IMR-90 (cell line): ENCODE results near the gene CD44. TPM values are rescaled to one million over a fixed set of nuclear protein-coding genes. Genes with fewer than 3 reads are reported as not detected.

ENCODE experiments used
- ATAC-seq: fragments of 200-7000 bp; cut with Tn5 transposase; 2 replicates; pipeline ENCODE4 v1.9.1; 2020; ENCODE audit warnings: low read depth, mild to moderate bottlenecking, moderate library complexity
- BruUV-seq: library from RNA; stranded (reverse); fragments of 400-500 nt; replicated peaks from 2 replicates; lab custom pipeline; 2021; lab: Mats Ljungman, UMichigan
- CTCF ChIA-PET: fragments of 300-600 bp; formaldehyde crosslinking; extraction: SDS; loops from one replicate; lab custom pipeline; 2021; ENCODE audit warnings: antibody characterized with exemption; lab: Yijun Ruan, JAX
- POLR2A ChIA-PET: fragments of 300-600 bp; sonication (Branson Sonifier 250); formaldehyde crosslinking; loops from one replicate; lab custom pipeline; 2022; ENCODE audit warnings: antibody characterized with exemption; ENCODE audit not compliant: unreplicated experiment; lab: Charles Lee
- DNase-seq: peaks from one replicate; pipeline ENCODE4 v3.0.0; 2013
- H2AFZ ChIP-seq: replicated peaks from 2 replicates; pipeline ENCODE3; 2013; ENCODE audit warnings: low read length, mild to moderate bottlenecking; ENCODE audit not compliant: poor library complexity
- H2AK5ac ChIP-seq: 2 replicates; pipeline ENCODE4 v1.6.1; 2013; ENCODE audit warnings: low read depth, low read length, inconsistent platforms
- H2AK9ac ChIP-seq: replicated peaks from 2 replicates; pipeline ENCODE3; 2013; ENCODE audit warnings: mild to moderate bottlenecking, low read depth, low read length, moderate library complexity; ENCODE audit not compliant: poor library complexity
- H2BK120ac ChIP-seq: 2 replicates; pipeline ENCODE4 v1.6.1; 2013; ENCODE audit warnings: low read depth, low read length, inconsistent platforms
- H2BK15ac ChIP-seq: 3 replicates; pipeline ENCODE4 v1.6.1; 2013; ENCODE audit warnings: low read depth, low read length, inconsistent platforms
- H2BK20ac ChIP-seq: 2 replicates; pipeline ENCODE4 v1.6.1; 2013; ENCODE audit warnings: low read depth, mild to moderate bottlenecking, inconsistent platforms, low read length, moderate library complexity
- H2BK5ac ChIP-seq: 2 replicates; pipeline ENCODE4 v1.6.1; 2013; ENCODE audit warnings: mild to moderate bottlenecking, low read depth, low read length, inconsistent platforms; ENCODE audit not compliant: poor library complexity, severe bottlenecking
- H3K14ac ChIP-seq: replicated peaks from 2 replicates; pipeline ENCODE4 v1.6.1; 2013; ENCODE audit warnings: low read depth, low read length, inconsistent platforms
- H3K18ac ChIP-seq: 2 replicates; pipeline ENCODE4 v1.6.1; 2013; ENCODE audit warnings: low read depth, low read length, control low read depth
- H3K23ac ChIP-seq: 2 replicates; pipeline ENCODE4 v1.6.1; 2013; ENCODE audit warnings: low read depth, low read length, inconsistent platforms
- H3K27ac ChIP-seq: 2 replicates; pipeline ENCODE4 v1.5.1; 2013; ENCODE audit warnings: mild to moderate bottlenecking, control low read depth, low read length; ENCODE audit not compliant: insufficient read depth
- H3K27me3 ChIP-seq: 2 replicates; pipeline ENCODE4 v1.6.1; 2013; ENCODE audit warnings: low read length; ENCODE audit not compliant: control insufficient read depth, insufficient read depth
- H3K36me3 ChIP-seq: 2 replicates; pipeline ENCODE4 v1.6.1; 2013; ENCODE audit warnings: low read length, mixed read lengths; ENCODE audit not compliant: control insufficient read depth, insufficient read depth
- H3K4ac ChIP-seq: 2 replicates; pipeline ENCODE4 v1.6.1; 2013; ENCODE audit warnings: low read depth, low read length, inconsistent platforms
- H3K4me1 ChIP-seq: 2 replicates; pipeline ENCODE4 v1.6.1; 2013; ENCODE audit warnings: low read length, mixed read lengths; ENCODE audit not compliant: control insufficient read depth, insufficient read depth
- H3K4me2 ChIP-seq: 2 replicates; pipeline ENCODE4 v1.6.1; 2013; ENCODE audit warnings: low read depth, mild to moderate bottlenecking, control low read depth, low read length, moderate library complexity
- H3K4me3 ChIP-seq: 2 replicates; pipeline ENCODE4 v1.5.1; 2013; ENCODE audit warnings: low read depth, mild to moderate bottlenecking, control low read depth, low read length, moderate library complexity; ENCODE audit not compliant: insufficient read depth
- H3K56ac ChIP-seq: 2 replicates; pipeline ENCODE4 v1.6.1; 2013; ENCODE audit warnings: low read length, inconsistent platforms; ENCODE audit not compliant: insufficient read depth; ENCODE audit errors: extremely low read depth
- H3K79me1 ChIP-seq, 2 experiments: 2 replicates each; pipeline ENCODE4 v1.6.1; 2013; ENCODE audit warnings: low read length in 2 of 2, inconsistent platforms in 1 of 2, low read depth in 1 of 2
- H3K9ac ChIP-seq: 2 replicates; pipeline ENCODE4 v1.6.1; 2013; ENCODE audit warnings: low read depth, low read length, control low read depth
- H3K9me1 ChIP-seq: 2 replicates; pipeline ENCODE4 v1.6.1; 2013; ENCODE audit warnings: low read length, inconsistent platforms; ENCODE audit not compliant: insufficient read depth
- H3K9me3 ChIP-seq: 2 replicates; pipeline ENCODE4 v1.6.1; 2013; ENCODE audit warnings: low read length; ENCODE audit not compliant: control insufficient read depth, insufficient read depth
- H4K20me1 ChIP-seq: 2 replicates; pipeline ENCODE4 v1.6.1; 2013; ENCODE audit warnings: low read length, inconsistent platforms; ENCODE audit not compliant: insufficient read depth
- H4K5ac ChIP-seq: 2 replicates; pipeline ENCODE4 v1.6.1; 2013; ENCODE audit warnings: mild to moderate bottlenecking, low read depth, low read length, control low read depth
- H4K8ac ChIP-seq, 2 experiments: 2 replicates each; pipeline ENCODE4 v1.6.1; 2013; ENCODE audit warnings: low read depth in 2 of 2, low read length in 2 of 2, control low read depth in 1 of 2, inconsistent platforms in 1 of 2
- H4K91ac ChIP-seq: 2 replicates; pipeline ENCODE4 v1.6.1; 2013; ENCODE audit warnings: low read depth, low read length, inconsistent platforms; ENCODE audit not compliant: insufficient read depth
- BHLHE40 ChIP-seq: fragments of 150-350 bp; IDR thresholded peaks from 2 replicates; pipeline ENCODE4 v1.6.1; 2016; ENCODE audit warnings: mild to moderate bottlenecking, low read depth, low read length
- CEBPB ChIP-seq: IDR thresholded peaks from 2 replicates; pipeline ENCODE4 v1.6.1; 2012; ENCODE audit warnings: low read depth, low read length, improper control_type of control experiment
- CHD1 ChIP-seq: IDR thresholded peaks from 2 replicates; pipeline ENCODE4 v1.6.1; 2012; ENCODE audit warnings: low read depth, low read length, improper control_type of control experiment
- ELK1 ChIP-seq: fragments of 150-350 bp; IDR thresholded peaks from 2 replicates; pipeline ENCODE4 v1.6.1; 2016; ENCODE audit warnings: low read depth, mild to moderate bottlenecking, low read length, moderate library complexity, borderline replicate concordance
- FOS ChIP-seq: fragments of 150-350 bp; IDR thresholded peaks from 2 replicates; pipeline ENCODE4 v1.6.1; 2016; ENCODE audit warnings: low read depth, low read length
- MAFK ChIP-seq: IDR thresholded peaks from 2 replicates; pipeline ENCODE4 v1.6.1; 2012; ENCODE audit warnings: low read depth, low read length, improper control_type of control experiment
- MAZ ChIP-seq: IDR thresholded peaks from 2 replicates; pipeline ENCODE4 v1.6.1; 2012; ENCODE audit warnings: low read depth, mild to moderate bottlenecking, low read length, improper control_type of control experiment, moderate library complexity, borderline replicate concordance
- MXI1 ChIP-seq: IDR thresholded peaks from 2 replicates; pipeline ENCODE4 v1.6.1; 2012; ENCODE audit warnings: low read depth, mild to moderate bottlenecking, low read length, moderate library complexity, borderline replicate concordance
- NFE2L2 ChIP-seq: fragments of 150-350 bp; IDR thresholded peaks from 2 replicates; pipeline ENCODE4 v1.6.1; 2016; ENCODE audit warnings: low read depth, mild to moderate bottlenecking, low read length
- POLR2A ChIP-seq: IDR thresholded peaks from 2 replicates; pipeline ENCODE4 v1.6.1; 2012; ENCODE audit warnings: mild to moderate bottlenecking, low read depth, low read length
- RAD21 ChIP-seq: IDR thresholded peaks from 2 replicates; pipeline ENCODE4 v1.6.1; 2012; ENCODE audit warnings: low read length, improper control_type of control experiment
- RCOR1 ChIP-seq: IDR thresholded peaks from 2 replicates; pipeline ENCODE4 v1.6.1; 2012; ENCODE audit warnings: mild to moderate bottlenecking, low read length, improper control_type of control experiment; ENCODE audit not compliant: insufficient replicate concordance
- RFX5 ChIP-seq: IDR thresholded peaks from 2 replicates; pipeline ENCODE4 v1.8.0; 2012; ENCODE audit warnings: low read depth, mild to moderate bottlenecking, low read length, moderate library complexity
- SMC3 ChIP-seq: fragments of 150-350 bp; IDR thresholded peaks from 2 replicates; pipeline ENCODE4 v1.6.1; 2016; ENCODE audit warnings: low read depth, mild to moderate bottlenecking, antibody characterized with exemption, low read length, moderate library complexity
- WGBS, 2 experiments: methylation state at CpG; one replicate each; pipeline versions ENCODE4 v1.1.5 to v1.1.7; 2013; ENCODE audit warnings: missing lambda C conversion rate in 2 of 2; ENCODE audit not compliant: insufficient read length in 1 of 2; ENCODE audit errors: extremely low coverage in 2 of 2; 5-methylcytosine and 5-hydroxymethylcytosine counted together
- dilution Hi-C: fragments of 300-500 bp; cut with HindIII; formaldehyde crosslinking; loops from one replicate; pipeline ENCODE4 v1.14.3; 2018; ENCODE audit warnings: low sequenced_read_pairs; ENCODE audit not compliant: unreplicated experiment
- in situ Hi-C: fragments of 300-500 bp; cut with MboI; formaldehyde crosslinking; loops from 3 replicates; pipeline ENCODE4 v1.14.3; 2019; ENCODE audit warnings: low sequenced_read_pairs, inconsistent platforms, mixed read lengths
- intact Hi-C: fragments of 100-400 bp; cut with micrococcal nuclease; formaldehyde crosslinking; loops from 2 replicates; pipeline ENCODE4 v1.10.0; 2022
- polyA plus RNA-seq, 3 experiments: library from polyadenylated mRNA; depleted of rRNA; stranded (reverse); fragments of >200 nt; gene quantifications; 2 replicates each; pipeline ENCODE4 v1.2.3, GENCODE V29; 2012; ENCODE audit warnings: low replicate concordance in 1 of 3
- total RNA-seq: library from RNA; depleted of rRNA; stranded (reverse); fragments of >200 nt; gene quantifications from 2 replicates; pipeline ENCODE4 v1.2.3, GENCODE V29; 2012
- TF ChIP-seq, protein P1 (sequence below): conservative IDR thresholded peaks from 2 replicates; pipeline ENCODE4 v1.5.1; 2012; ENCODE audit warnings: mild to moderate bottlenecking, low read depth, low read length, improper control_type of control experiment

CD44 gene
- total and polyA plus RNA-seq, 2 of the 4 experiments (the other 2 are of a cell fraction): 357 to 947 TPM

DNA sequence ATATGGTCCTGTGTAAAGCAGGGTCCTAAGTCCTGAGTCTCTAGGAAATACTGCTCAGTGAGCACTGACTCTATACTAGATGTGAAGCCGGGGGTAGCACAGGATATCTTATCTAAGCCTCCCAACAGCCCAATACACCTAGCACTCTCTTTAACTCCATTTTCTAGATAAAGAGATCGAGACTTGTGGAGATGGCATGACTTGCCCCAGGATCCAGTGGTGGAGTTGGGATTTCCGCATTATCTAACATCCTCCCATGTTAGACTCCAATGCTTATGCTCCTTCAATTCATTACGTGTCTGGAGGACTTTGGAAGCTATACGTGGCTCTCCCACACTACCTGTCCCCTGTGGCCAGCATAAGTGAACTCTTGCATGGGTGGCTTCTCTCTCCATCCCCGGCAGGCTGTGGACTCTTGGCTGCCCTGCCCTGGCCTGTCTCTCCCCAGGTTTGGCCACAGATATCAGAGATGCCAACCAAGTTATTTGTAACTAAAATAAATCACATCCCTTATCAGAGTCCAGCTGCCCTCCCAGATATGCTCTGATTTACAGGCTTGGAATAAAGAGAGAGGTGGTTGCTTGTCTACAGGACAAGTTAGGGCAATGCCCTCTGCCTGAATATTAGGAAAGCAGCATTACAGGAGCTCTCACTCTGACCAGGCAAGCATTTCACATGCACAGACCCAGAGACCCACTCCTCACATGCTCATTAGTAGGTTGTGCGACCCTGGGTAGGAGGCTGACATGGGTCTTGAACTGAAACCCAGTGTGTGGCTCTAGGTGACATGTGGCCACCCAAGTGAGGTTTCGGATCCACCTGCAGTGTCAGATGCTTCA lies 4.5 kb downstream of the CD44 start:
- CTCF ChIA-PET: no interaction called here
- dilution Hi-C loops: no loop called here
- peak overlapping the region; percentile 96 for H4K91ac ChIP-seq

More for the DNA sequence above, 4.5 kb downstream of the CD44 start:
- H3K79me1 ChIP-seq: peaks cover 3 to 57% of the 10 kb centered on the region in 2 experiments; a peak in 3 of 4 replicates
- H2BK120ac ChIP-seq: peak overlapping the region; percentile 95
- intact Hi-C loops: loop anchor here (2.0 to 10.0 kb wide), 5 partner anchors 47 to 559 kb away; no protein-coding TSS in a partner anchor
- peak overlapping the region; percentile 76 for H3K18ac ChIP-seq
- in situ Hi-C loops: loop anchor here (5.0 kb wide), 1 partner anchor 146 kb away; no protein-coding TSS in a partner anchor
- peak overlapping the region; percentile 88 for H2AK5ac ChIP-seq
- 92% methylated on average over 3 of the region's 8 CpGs; no CpG with 5 or more reads in 1 of the 2 experiments for WGBS, 2 experiments
- no TSS peak for BruUV-seq
- H3K4me2 ChIP-seq: peak overlapping the region; percentile 96
- peak overlapping the region; percentile 64 for H3K9ac ChIP-seq
- H3K27ac ChIP-seq: peak overlapping the region; percentile 86
- DNase-seq (no peak), ATAC-seq (no peak)
- no peaks in the 10 kb centered on the region for H3K27me3 ChIP-seq
- H3K4me1 ChIP-seq: peaks cover 34% of the 10 kb centered on the region
- peak overlapping the region; percentile 2 for H2AK9ac ChIP-seq
- peak overlapping the region; percentile 94 for H3K14ac ChIP-seq
- peak overlapping the region; percentile 64 for H3K56ac ChIP-seq
- peak overlapping the region; percentile 98 for H3K23ac ChIP-seq
- no peaks in the 10 kb centered on the region for H3K9me3 ChIP-seq
- H2BK5ac ChIP-seq: peak overlapping the region; percentile 96
- H2BK20ac ChIP-seq: peak overlapping the region; percentile 53
- no peak overlapping the region for H2AFZ ChIP-seq
- no peak for TF ChIP-seq FOS
- no peak for TF ChIP-seq CEBPB
- TF ChIP-seq MAFK: no peak
- no peak for TF ChIP-seq POLR2A
- no peak for TF ChIP-seq NFE2L2
- TF ChIP-seq MAZ: no peak
- no peak for TF ChIP-seq RAD21
- no peak for TF ChIP-seq SMC3
- no peak for TF ChIP-seq MXI1
- no peak for TF ChIP-seq ELK1
- no peak for TF ChIP-seq RCOR1
- TF ChIP-seq CHD1: no peak
- TF ChIP-seq BHLHE40: no peak
- no peak for TF ChIP-seq RFX5
- TF ChIP-seq, protein P1, sequence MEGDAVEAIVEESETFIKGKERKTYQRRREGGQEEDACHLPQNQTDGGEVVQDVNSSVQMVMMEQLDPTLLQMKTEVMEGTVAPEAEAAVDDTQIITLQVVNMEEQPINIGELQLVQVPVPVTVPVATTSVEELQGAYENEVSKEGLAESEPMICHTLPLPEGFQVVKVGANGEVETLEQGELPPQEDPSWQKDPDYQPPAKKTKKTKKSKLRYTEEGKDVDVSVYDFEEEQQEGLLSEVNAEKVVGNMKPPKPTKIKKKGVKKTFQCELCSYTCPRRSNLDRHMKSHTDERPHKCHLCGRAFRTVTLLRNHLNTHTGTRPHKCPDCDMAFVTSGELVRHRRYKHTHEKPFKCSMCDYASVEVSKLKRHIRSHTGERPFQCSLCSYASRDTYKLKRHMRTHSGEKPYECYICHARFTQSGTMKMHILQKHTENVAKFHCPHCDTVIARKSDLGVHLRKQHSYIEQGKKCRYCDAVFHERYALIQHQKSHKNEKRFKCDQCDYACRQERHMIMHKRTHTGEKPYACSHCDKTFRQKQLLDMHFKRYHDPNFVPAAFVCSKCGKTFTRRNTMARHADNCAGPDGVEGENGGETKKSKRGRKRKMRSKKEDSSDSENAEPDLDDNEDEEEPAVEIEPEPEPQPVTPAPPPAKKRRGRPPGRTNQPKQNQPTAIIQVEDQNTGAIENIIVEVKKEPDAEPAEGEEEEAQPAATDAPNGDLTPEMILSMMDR: no peak
- H3K4me3 ChIP-seq: peak overlapping the region; percentile 9; the same call in 1 of the 2 replicates
- peaks cover 39% of the 10 kb centered on the region for H3K9me1 ChIP-seq
- H4K5ac ChIP-seq: peak overlapping the region; percentile 76
- peak overlapping the region; percentile 98 for H3K4ac ChIP-seq
- peak overlapping the region; percentile 90 for H2BK15ac ChIP-seq
- POLR2A ChIA-PET: interaction anchor here (0.5 to 0.6 kb wide), 2 partner anchors 156 to 575 kb away, joined by 3 read pairs; no protein-coding TSS in a partner anchor
- H4K8ac ChIP-seq: peak overlapping the region; percentile 81 to 89
- peaks cover 44% of the 10 kb centered on the region for H3K36me3 ChIP-seq
- H4K20me1 ChIP-seq: peaks cover 91% of the 10 kb centered on the region
